ENCODE results near the gene ATXN7.

DNA sequence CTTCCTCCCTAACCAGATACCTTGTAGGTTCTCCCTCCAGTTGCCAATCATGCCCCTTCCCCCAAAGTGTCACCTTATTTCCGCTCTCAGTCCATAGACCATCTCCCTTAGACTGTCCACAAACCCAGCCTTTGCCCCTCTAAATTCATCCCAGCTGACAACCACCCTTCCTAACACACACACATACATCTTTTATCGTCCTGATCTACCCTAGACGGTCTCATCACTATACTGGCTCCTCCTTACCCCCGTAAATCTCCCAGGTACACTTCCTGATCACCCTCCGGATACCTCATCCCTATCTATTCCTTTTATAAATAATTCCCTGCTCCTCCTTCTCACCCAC is 890 bp upstream of the ATXN7 start:
- TF ChIP-seq EGR1 (IDR thresholded peaks at IDR 0.05; ENCODE audit: borderline replicate concordance in 1 of 2, low read depth in 2 of 2, low read length in 2 of 2) (no peak), ESRRA (IDR thresholded peaks at IDR 0.05; ENCODE audit: low read length) (no peak), CREB1 (IDR thresholded peaks at IDR 0.05; ENCODE audit: low read depth) (no peak), CTCF (IDR thresholded peaks at IDR 0.05 in 2 of 3, conservative IDR thresholded peaks at IDR 0.05 in 1 of 3; ENCODE audit: control insufficient read depth in 2 of 3, extremely low read depth in 1 of 3, insufficient read depth in 1 of 3, low read depth in 3 of 3, low read length in 3 of 3) (no peak)

Measured in GM12878 (cell line).